WTC11 (cell line): ENCODE measurements around the gene DAB2. TPM values are rescaled to one million over a fixed set of nuclear protein-coding genes. Genes with fewer than 3 reads are reported as not detected.

Experiments used
- ATAC-seq: fragments of 200-7000 bp; cut with Tn5 transposase; 2 replicates; pipeline ENCODE4 v1.10.0; 2021; ENCODE audit warnings: mild to moderate bottlenecking, moderate library complexity
- CTCF ChIA-PET: fragments of 300-600 bp; sonication (Branson Sonifier 250); formaldehyde crosslinking; loops from one replicate; lab custom pipeline; 2021; ENCODE audit warnings: antibody characterized with exemption; lab: Charles Lee
- POLR2A ChIA-PET: fragments of 350-600 bp; sonication (Branson Sonifier 250); formaldehyde crosslinking; loops from one replicate; lab custom pipeline; 2021; ENCODE audit warnings: antibody characterized with exemption; lab: Charles Lee
- DNase-seq: peaks from one replicate; pipeline ENCODE4 v3.0.0; 2021; ENCODE audit warnings: low spot score
- H3K27ac Mint-ChIP-seq: 2 replicates; pipeline ENCODE4 v1.8.0; 2021; ENCODE audit warnings: mixed read lengths
- H3K27me3 Mint-ChIP-seq: 2 replicates; pipeline ENCODE4 v1.8.0; 2021; ENCODE audit warnings: low read depth, mild to moderate bottlenecking, moderate library complexity, mixed read lengths
- H3K36me3 Mint-ChIP-seq: 2 replicates; pipeline ENCODE4 v1.8.0; 2021; ENCODE audit warnings: mixed read lengths
- H3K4me1 Mint-ChIP-seq: 2 replicates; pipeline ENCODE4 v1.8.0; 2022; ENCODE audit warnings: mixed read lengths
- H3K4me3 Mint-ChIP-seq: 2 replicates; pipeline ENCODE4 v1.8.0; 2021; ENCODE audit warnings: mild to moderate bottlenecking, moderate library complexity, mixed read lengths
- H3K9me3 Mint-ChIP-seq: 2 replicates; pipeline ENCODE4 v1.8.0; 2021; ENCODE audit warnings: mixed read lengths
- ATF3 ChIP-seq: sonication (generic); formaldehyde crosslinking; conservative IDR thresholded peaks from 2 replicates; pipeline ENCODE4 v1.8.1; 2022; ENCODE audit warnings: mild to moderate bottlenecking, missing genetic modification reagents
- E2F4 ChIP-seq: sonication (generic); formaldehyde crosslinking; IDR thresholded peaks from 2 replicates; pipeline ENCODE4 v1.8.1; 2022; ENCODE audit warnings: low read depth, mild to moderate bottlenecking, moderate library complexity, missing genetic modification reagents, borderline replicate concordance
- ESRRA ChIP-seq: sonication (generic); formaldehyde crosslinking; IDR thresholded peaks from 2 replicates; pipeline ENCODE4 v1.8.1; 2022; ENCODE audit warnings: mild to moderate bottlenecking, missing genetic modification reagents, borderline replicate concordance
- FOXJ3 ChIP-seq: sonication (generic); formaldehyde crosslinking; IDR thresholded peaks from 2 replicates; pipeline ENCODE4 v1.9.0; 2021; ENCODE audit warnings: missing genetic modification reagents, mild to moderate bottlenecking, borderline replicate concordance
- FOXP1 ChIP-seq: sonication (generic); formaldehyde crosslinking; IDR thresholded peaks from 2 replicates; pipeline ENCODE4 v1.8.0; 2022; ENCODE audit warnings: missing genetic modification reagents, mild to moderate bottlenecking, moderate library complexity, borderline replicate concordance
- FOXP4 ChIP-seq: sonication (generic); formaldehyde crosslinking; IDR thresholded peaks from 2 replicates; pipeline ENCODE4 v1.8.0; 2022; ENCODE audit warnings: mild to moderate bottlenecking, missing genetic modification reagents
- GABPB1 ChIP-seq: sonication (generic); formaldehyde crosslinking; IDR thresholded peaks from 2 replicates; pipeline ENCODE4 v1.8.1; 2023; ENCODE audit warnings: mild to moderate bottlenecking, missing genetic modification reagents
- JAZF1 ChIP-seq: fragments of 250-450 bp; sonication (Bioruptor Pico); IDR thresholded peaks from 2 replicates; pipeline ENCODE4 v1.9.0; 2021; ENCODE audit warnings: moderate library complexity, mild to moderate bottlenecking, inconsistent platforms
- KAT7 ChIP-seq: sonication (generic); formaldehyde crosslinking; IDR thresholded peaks from 2 replicates; pipeline ENCODE4 v1.8.1; 2023; ENCODE audit warnings: missing genetic modification reagents, mild to moderate bottlenecking, borderline replicate concordance
- NR2C2 ChIP-seq: sonication (generic); formaldehyde crosslinking; IDR thresholded peaks from 2 replicates; pipeline ENCODE4 v1.8.0; 2022; ENCODE audit warnings: mild to moderate bottlenecking, missing genetic modification reagents
- RORB ChIP-seq: fragments of 250-450 bp; sonication (Bioruptor Pico); IDR thresholded peaks from 2 replicates; pipeline ENCODE4 v1.9.0; 2021; ENCODE audit warnings: mild to moderate bottlenecking
- ZBTB21 ChIP-seq: sonication (generic); formaldehyde crosslinking; IDR thresholded peaks from 2 replicates; pipeline ENCODE4 v1.8.1; 2023; ENCODE audit warnings: mild to moderate bottlenecking, missing genetic modification reagents, borderline replicate concordance
- ZNF121 ChIP-seq: sonication (generic); formaldehyde crosslinking; IDR thresholded peaks from 2 replicates; pipeline ENCODE4 v1.8.0; 2023; ENCODE audit warnings: missing genetic modification reagents
- ZNF232 ChIP-seq: sonication (generic); formaldehyde crosslinking; IDR thresholded peaks from 2 replicates; pipeline ENCODE4 v1.8.0; 2022; ENCODE audit warnings: mild to moderate bottlenecking, missing genetic modification reagents
- ZNF317 ChIP-seq: sonication (generic); formaldehyde crosslinking; IDR thresholded peaks from 2 replicates; pipeline ENCODE4 v1.8.1; 2023; ENCODE audit warnings: low read depth, mild to moderate bottlenecking, moderate library complexity, missing genetic modification reagents, borderline replicate concordance
- ZNF423 ChIP-seq: fragments of 250-450 bp; sonication (Bioruptor Pico); IDR thresholded peaks from 2 replicates; pipeline ENCODE4 v2.1.2; 2022; ENCODE audit warnings: mild to moderate bottlenecking, moderate library complexity
- total RNA-seq: library from RNA; stranded (reverse); gene quantifications from 3 replicates; pipeline ENCODE4 v1.2.3, GENCODE V29; 2021
- TF ChIP-seq, protein P1 (sequence below): fragments of 250-450 bp; sonication (Bioruptor Pico); IDR thresholded peaks from 2 replicates; pipeline ENCODE4 v2.1.2; 2022; ENCODE audit warnings: mild to moderate bottlenecking, moderate library complexity
- TF ChIP-seq, protein P2 (sequence below): sonication (generic); formaldehyde crosslinking; IDR thresholded peaks from 2 replicates; pipeline ENCODE4 v1.8.0; 2023; ENCODE audit warnings: missing genetic modification reagents, mild to moderate bottlenecking, borderline replicate concordance

DAB2 gene
- total RNA-seq, 1 experiment from 2014 or later: 7.2 TPM

DNA sequence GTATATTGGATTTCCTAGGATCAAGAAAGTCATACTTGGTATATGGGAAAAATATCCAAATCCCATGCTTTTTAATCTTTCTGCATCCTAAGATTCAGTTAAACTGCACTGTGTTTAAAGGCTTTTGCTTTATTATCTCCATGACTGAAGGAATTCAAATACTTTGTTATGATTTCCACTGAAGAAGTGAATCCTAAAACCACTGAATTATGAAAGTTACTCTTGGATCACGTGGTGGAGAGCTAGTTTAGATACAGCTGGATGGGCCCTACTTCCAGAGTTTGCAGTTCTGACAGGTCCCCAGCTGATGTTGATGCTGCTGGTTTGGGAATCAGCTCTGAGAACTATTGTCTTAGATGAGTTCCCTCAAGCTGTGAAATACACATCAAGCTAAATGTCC, 5.0 kb downstream of the DAB2 start:
- Mint-ChIP-seq H3K9me3 (no peaks in the 10 kb centered on the region), H3K4me3 (no peak overlapping the region), H3K36me3 (no peaks in the 10 kb centered on the region), H3K27me3 (peaks cover 5% of the 10 kb centered on the region; the same call in 1 of the 2 replicates), H3K4me1 (peaks cover 50% of the 10 kb centered on the region), H3K27ac (no peak overlapping the region)
- ChIA-PET POLR2A (no interaction called here), CTCF (interaction anchor here (0.6 to 1.4 kb wide), 3 partner anchors 41 to 128 kb away, joined by 3 to 6 read pairs (median 4); no protein-coding TSS in a partner anchor)
- TF ChIP-seq E2F4 (CRISPR knock-in tag) (no peak), FOXP4 (no peak), NR2C2 (CRISPR knock-in tag) (no peak), GABPB1 (CRISPR knock-in tag) (no peak), ZNF232 (CRISPR knock-in tag) (no peak), KAT7 (no peak), ZNF317 (CRISPR knock-in tag) (no peak), FOXJ3 (CRISPR knock-in tag) (no peak), FOXP1 (CRISPR knock-in tag) (no peak), ESRRA (no peak)
- ATAC-seq (no peak), DNase-seq (no peak)

GRCh38 chr5:39417979-39418378, 6.8 kb downstream of the DAB2 start:
- H3K27ac Mint-ChIP-seq: no peak overlapping the region
- ChIA-PET CTCF (interaction anchor here (1.2 kb wide), 1 partner anchor 42 kb away, joined by 3 read pairs; no protein-coding TSS in a partner anchor), POLR2A (no interaction called here)
- H3K4me3 Mint-ChIP-seq: no peak overlapping the region
- H3K9me3 Mint-ChIP-seq: no peaks in the 10 kb centered on the region
- peaks cover 46% of the 10 kb centered on the region for H3K4me1 Mint-ChIP-seq
- TF ChIP-seq, protein P1, sequence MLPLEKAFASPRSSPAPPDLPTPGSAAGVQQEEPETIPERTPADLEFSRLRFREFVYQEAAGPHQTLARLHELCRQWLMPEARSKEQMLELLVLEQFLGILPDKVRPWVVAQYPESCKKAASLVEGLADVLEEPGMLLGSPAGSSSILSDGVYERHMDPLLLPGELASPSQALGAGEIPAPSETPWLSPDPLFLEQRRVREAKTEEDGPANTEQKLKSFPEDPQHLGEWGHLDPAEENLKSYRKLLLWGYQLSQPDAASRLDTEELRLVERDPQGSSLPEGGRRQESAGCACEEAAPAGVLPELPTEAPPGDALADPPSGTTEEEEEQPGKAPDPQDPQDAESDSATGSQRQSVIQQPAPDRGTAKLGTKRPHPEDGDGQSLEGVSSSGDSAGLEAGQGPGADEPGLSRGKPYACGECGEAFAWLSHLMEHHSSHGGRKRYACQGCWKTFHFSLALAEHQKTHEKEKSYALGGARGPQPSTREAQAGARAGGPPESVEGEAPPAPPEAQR (CRISPR knock-in tag): no peak
- no peak for TF ChIP-seq JAZF1 (CRISPR knock-in tag)
- no peak for TF ChIP-seq ESRRA
- no peak for TF ChIP-seq ZNF121
- TF ChIP-seq ATF3 (CRISPR knock-in tag): no peak
- no peak for TF ChIP-seq ZBTB21
- no peak for TF ChIP-seq ZNF317 (CRISPR knock-in tag)
- TF ChIP-seq, protein P2, sequence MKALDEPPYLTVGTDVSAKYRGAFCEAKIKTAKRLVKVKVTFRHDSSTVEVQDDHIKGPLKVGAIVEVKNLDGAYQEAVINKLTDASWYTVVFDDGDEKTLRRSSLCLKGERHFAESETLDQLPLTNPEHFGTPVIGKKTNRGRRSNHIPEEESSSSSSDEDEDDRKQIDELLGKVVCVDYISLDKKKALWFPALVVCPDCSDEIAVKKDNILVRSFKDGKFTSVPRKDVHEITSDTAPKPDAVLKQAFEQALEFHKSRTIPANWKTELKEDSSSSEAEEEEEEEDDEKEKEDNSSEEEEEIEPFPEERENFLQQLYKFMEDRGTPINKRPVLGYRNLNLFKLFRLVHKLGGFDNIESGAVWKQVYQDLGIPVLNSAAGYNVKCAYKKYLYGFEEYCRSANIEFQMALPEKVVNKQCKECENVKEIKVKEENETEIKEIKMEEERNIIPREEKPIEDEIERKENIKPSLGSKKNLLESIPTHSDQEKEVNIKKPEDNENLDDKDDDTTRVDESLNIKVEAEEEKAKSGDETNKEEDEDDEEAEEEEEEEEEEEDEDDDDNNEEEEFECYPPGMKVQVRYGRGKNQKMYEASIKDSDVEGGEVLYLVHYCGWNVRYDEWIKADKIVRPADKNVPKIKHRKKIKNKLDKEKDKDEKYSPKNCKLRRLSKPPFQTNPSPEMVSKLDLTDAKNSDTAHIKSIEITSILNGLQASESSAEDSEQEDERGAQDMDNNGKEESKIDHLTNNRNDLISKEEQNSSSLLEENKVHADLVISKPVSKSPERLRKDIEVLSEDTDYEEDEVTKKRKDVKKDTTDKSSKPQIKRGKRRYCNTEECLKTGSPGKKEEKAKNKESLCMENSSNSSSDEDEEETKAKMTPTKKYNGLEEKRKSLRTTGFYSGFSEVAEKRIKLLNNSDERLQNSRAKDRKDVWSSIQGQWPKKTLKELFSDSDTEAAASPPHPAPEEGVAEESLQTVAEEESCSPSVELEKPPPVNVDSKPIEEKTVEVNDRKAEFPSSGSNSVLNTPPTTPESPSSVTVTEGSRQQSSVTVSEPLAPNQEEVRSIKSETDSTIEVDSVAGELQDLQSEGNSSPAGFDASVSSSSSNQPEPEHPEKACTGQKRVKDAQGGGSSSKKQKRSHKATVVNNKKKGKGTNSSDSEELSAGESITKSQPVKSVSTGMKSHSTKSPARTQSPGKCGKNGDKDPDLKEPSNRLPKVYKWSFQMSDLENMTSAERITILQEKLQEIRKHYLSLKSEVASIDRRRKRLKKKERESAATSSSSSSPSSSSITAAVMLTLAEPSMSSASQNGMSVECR: no peak
- TF ChIP-seq ZNF423 (CRISPR knock-in tag): no peak
- no peak for TF ChIP-seq RORB
- no peaks in the 10 kb centered on the region for H3K36me3 Mint-ChIP-seq
- H3K27me3 Mint-ChIP-seq: no peaks in the 10 kb centered on the region
- ATAC-seq (no peak), DNase-seq (no peak)
